H9 (cell line): ENCODE data around the gene SH3BGRL3. TPM values are rescaled to one million over a fixed set of nuclear protein-coding genes. Genes with fewer than 3 reads are reported as not detected.

Experiments
- DNase-seq: peaks from one replicate; pipeline ENCODE4 v3.0.0-alpha.2; 2017
- H2AFZ ChIP-seq: one replicate; pipeline ENCODE4 v1.6.1; 2013; ENCODE audit warnings: mild to moderate bottlenecking, low read length, control low read depth, moderate library complexity
- H2AK5ac ChIP-seq: 2 replicates; pipeline ENCODE4 v1.6.1; 2013; ENCODE audit warnings: low read length, control low read depth, mixed read lengths; ENCODE audit not compliant: insufficient read length
- H2BK120ac ChIP-seq: one replicate; pipeline ENCODE4 v1.6.1; 2013; ENCODE audit warnings: low read depth, mild to moderate bottlenecking, low read length, control low read depth, inconsistent platforms; ENCODE audit not compliant: poor library complexity, severe bottlenecking
- H2BK12ac ChIP-seq: 2 replicates; pipeline ENCODE4 v1.6.1; 2013; ENCODE audit warnings: low read length, control low read depth, mixed read lengths, low read depth; ENCODE audit not compliant: insufficient read length
- H2BK15ac ChIP-seq: 2 replicates; pipeline ENCODE4 v1.6.1; 2013; ENCODE audit warnings: low read depth, low read length, control low read depth
- H2BK20ac ChIP-seq: one replicate; pipeline ENCODE4 v1.6.1; 2013; ENCODE audit warnings: low read depth, mild to moderate bottlenecking, low read length, control low read depth, inconsistent platforms; ENCODE audit not compliant: poor library complexity, severe bottlenecking
- H2BK5ac ChIP-seq: 2 replicates; pipeline ENCODE4 v1.6.1; 2013; ENCODE audit warnings: low read length, control low read depth, mixed read lengths; ENCODE audit not compliant: insufficient read length
- H3K14ac ChIP-seq: 2 replicates; pipeline ENCODE4 v1.6.1; 2013; ENCODE audit warnings: low read length, control low read depth; ENCODE audit not compliant: insufficient read depth
- H3K18ac ChIP-seq: 2 replicates; pipeline ENCODE4 v1.6.1; 2013; ENCODE audit warnings: low read depth, mild to moderate bottlenecking, mixed read lengths, low read length, control low read depth; ENCODE audit not compliant: insufficient read length
- H3K23ac ChIP-seq: 2 replicates; pipeline ENCODE4 v1.6.1; 2013; ENCODE audit warnings: low read length, control low read depth, mixed read lengths, low read depth; ENCODE audit not compliant: insufficient read length
- H3K23me2 ChIP-seq: 2 replicates; pipeline ENCODE4 v1.6.1; 2013; ENCODE audit warnings: low read depth, mild to moderate bottlenecking, mixed read lengths, low read length, control low read depth; ENCODE audit not compliant: insufficient read length, poor library complexity, severe bottlenecking
- H3K27ac ChIP-seq: 2 replicates; pipeline ENCODE4 v1.5.1; 2013; ENCODE audit warnings: low read length, control low read depth, mixed read lengths, low read depth; ENCODE audit not compliant: insufficient read length
- H3K27me3 ChIP-seq: 2 replicates; pipeline ENCODE4 v1.6.1; 2013; ENCODE audit warnings: low read length, control low read depth, inconsistent platforms; ENCODE audit not compliant: insufficient read depth
- H3K4ac ChIP-seq: 2 replicates; pipeline ENCODE4 v1.6.1; 2013; ENCODE audit warnings: low read depth, mild to moderate bottlenecking, control low read depth, inconsistent platforms, low read length, moderate library complexity
- H3K4me1 ChIP-seq: 2 replicates; pipeline ENCODE4 v1.6.1; 2013; ENCODE audit warnings: low read length, control low read depth, inconsistent platforms; ENCODE audit not compliant: insufficient read depth
- H3K4me2 ChIP-seq: 2 replicates; pipeline ENCODE4 v1.6.1; 2013; ENCODE audit warnings: low read length, control low read depth, mixed read lengths; ENCODE audit not compliant: insufficient read length, insufficient read depth
- H3K56ac ChIP-seq: 2 replicates; pipeline ENCODE4 v1.6.1; 2013; ENCODE audit warnings: low read depth, mild to moderate bottlenecking, mixed read lengths, low read length, control low read depth; ENCODE audit not compliant: insufficient read length
- H3K79me1 ChIP-seq: 2 replicates; pipeline ENCODE4 v1.6.1; 2013; ENCODE audit warnings: low read depth, mild to moderate bottlenecking, moderate library complexity, low read length, control low read depth, inconsistent platforms; ENCODE audit not compliant: insufficient read depth, poor library complexity, severe bottlenecking
- H3K79me2 ChIP-seq: 2 replicates; pipeline ENCODE4 v1.6.1; 2013; ENCODE audit warnings: low read length, control low read depth, inconsistent platforms; ENCODE audit not compliant: insufficient read depth
- H3K9ac ChIP-seq: 2 replicates; pipeline ENCODE4 v1.6.1; 2013; ENCODE audit warnings: low read length, control low read depth, mixed read lengths; ENCODE audit not compliant: insufficient read length; ENCODE audit errors: extremely low read depth
- H3K9me3 ChIP-seq: one replicate; pipeline ENCODE4 v1.6.1; 2013; ENCODE audit warnings: low read depth, low read length, inconsistent platforms; ENCODE audit not compliant: control insufficient read depth
- H3T11ph ChIP-seq: one replicate; pipeline ENCODE4 v1.6.1; 2013; ENCODE audit warnings: mild to moderate bottlenecking, low read length, control low read depth, inconsistent platforms
- H4K20me1 ChIP-seq: one replicate; pipeline ENCODE4 v1.6.1; 2013; ENCODE audit not compliant: control insufficient read depth, insufficient read length, insufficient read depth
- H4K5ac ChIP-seq: 2 replicates; pipeline ENCODE4 v1.6.1; 2013; ENCODE audit warnings: low read depth, mild to moderate bottlenecking, mixed read lengths, low read length, control low read depth; ENCODE audit not compliant: insufficient read length
- H4K8ac ChIP-seq: replicated peaks from 2 replicates; pipeline ENCODE4 v1.6.1; 2013; ENCODE audit warnings: low read length, control low read depth, mixed read lengths, low read depth; ENCODE audit not compliant: insufficient read length
- H4K91ac ChIP-seq: 2 replicates; pipeline ENCODE4 v1.6.1; 2013; ENCODE audit warnings: low read depth, mild to moderate bottlenecking, moderate library complexity, mixed read lengths, low read length, control low read depth; ENCODE audit not compliant: insufficient read length
- H3K27ac Mint-ChIP-seq, 3 experiments: 2 replicates in 2 of 3; 3 replicates in 1 of 3; pipeline ENCODE4 v1.8.0; 2020 to 2021; ENCODE audit warnings: mixed read lengths in 3 of 3, mild to moderate bottlenecking in 1 of 3, moderate library complexity in 1 of 3
- H3K27me3 Mint-ChIP-seq: 2 replicates; pipeline ENCODE4 v1.8.0; 2021; ENCODE audit warnings: low read depth, mild to moderate bottlenecking, moderate library complexity, mixed read lengths
- H3K36me3 Mint-ChIP-seq, 3 experiments: 2 replicates in 2 of 3; 3 replicates in 1 of 3; pipeline ENCODE4 v1.8.0; 2020 to 2021; ENCODE audit warnings: low read depth in 3 of 3, mixed read lengths in 3 of 3; ENCODE audit not compliant: insufficient read depth in 1 of 3
- H3K4me1 Mint-ChIP-seq, 2 experiments: 2 replicates each; pipeline ENCODE4 v1.8.0; 2020; ENCODE audit warnings: mixed read lengths in 2 of 2
- H3K4me3 Mint-ChIP-seq, 2 experiments: 2 replicates in 1 of 2; 3 replicates in 1 of 2; pipeline ENCODE4 v1.8.0; 2020 to 2021; ENCODE audit warnings: mild to moderate bottlenecking in 2 of 2, mixed read lengths in 2 of 2, moderate library complexity in 1 of 2
- H3K9me3 Mint-ChIP-seq, 2 experiments: 2 replicates in 1 of 2; 3 replicates in 1 of 2; pipeline ENCODE4 v1.8.0; 2020; ENCODE audit warnings: mild to moderate bottlenecking in 2 of 2, mixed read lengths in 2 of 2, moderate library complexity in 1 of 2
- WGBS: extraction: QIAGEN DNeasy Blood & Tissue Kit; methylation state at CpG from one replicate; pipeline ENCODE4 v1.1.7; 2013; ENCODE audit warnings: missing lambda C conversion rate, low lambda C conversion rate, mixed read lengths; ENCODE audit not compliant: insufficient read length; ENCODE audit errors: extremely low coverage; 5-methylcytosine and 5-hydroxymethylcytosine counted together
- total RNA-seq: library from RNA; stranded (reverse); gene quantifications from 2 replicates; pipeline ENCODE4 v1.2.1, GENCODE V29; 2021
- TF ChIP-seq, protein P1 (sequence below): fragments of 200-600 bp; sonication (generic); conservative IDR thresholded peaks from 3 replicates; pipeline ENCODE4 v1.8.0; 2021; ENCODE audit warnings: antibody characterized with exemption, mild to moderate bottlenecking

Gene SH3BGRL3
- total RNA-seq, 1 experiment from 2014 or later = 86.3 TPM

DNA sequence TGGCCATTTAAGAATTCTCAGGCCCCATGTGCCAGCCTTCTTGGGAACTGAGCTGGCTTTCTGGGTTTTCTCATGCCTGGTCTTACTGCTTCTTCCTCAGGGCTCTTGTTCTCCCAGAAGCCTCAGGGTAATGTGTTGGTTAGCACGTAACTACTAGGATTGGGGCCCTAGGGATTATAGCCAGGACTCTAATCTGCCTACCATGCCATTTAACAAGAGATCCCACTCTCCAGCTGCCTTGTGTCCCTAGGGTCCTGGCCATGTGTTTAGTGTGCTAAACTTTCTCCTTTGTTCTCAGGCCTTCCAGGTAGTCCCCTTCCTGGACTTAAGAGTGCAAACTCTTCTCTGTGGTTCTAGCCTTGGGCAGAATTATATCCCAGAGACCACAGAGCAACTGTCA lies 2.2 kb upstream of the SH3BGRL3 start:
- H3K27me3 ChIP-seq = no peaks in the 10 kb centered on the region
- H2BK20ac ChIP-seq = no peak overlapping the region
- H3K4me1 ChIP-seq = peaks cover 11% of the 10 kb centered on the region; the same call in 1 of the 2 replicates
- no peak overlapping the region for H3T11ph ChIP-seq
- peaks cover 13% of the 10 kb centered on the region for H3K23me2 ChIP-seq
- no peak for DNase-seq
- H3K4me2 ChIP-seq = no peak overlapping the region
- no peak overlapping the region for H2AK5ac ChIP-seq
- no peaks in the 10 kb centered on the region for H3K79me1 ChIP-seq
- H3K9ac ChIP-seq = no peak overlapping the region
- H4K8ac ChIP-seq = no peak overlapping the region
- no CpG with 5 or more reads among the region's 1 CpG for WGBS
- no peak overlapping the region for H2BK15ac ChIP-seq
- no peaks in the 10 kb centered on the region for H3K79me2 ChIP-seq
- H3K27me3 Mint-ChIP-seq = no peaks in the 10 kb centered on the region; the same call in 1 of the 2 replicates
- peaks cover 52 to 63% (median 58%) of the 10 kb centered on the region in 3 experiments for H3K36me3 Mint-ChIP-seq
- no peaks in the 10 kb centered on the region for H3K9me3 Mint-ChIP-seq
- no peak overlapping the region for H2BK120ac ChIP-seq
- no peak overlapping the region for H3K4ac ChIP-seq
- no peak overlapping the region for H4K91ac ChIP-seq
- H2BK12ac ChIP-seq = no peak overlapping the region
- no peak overlapping the region for H3K14ac ChIP-seq
- no peak overlapping the region for H4K5ac ChIP-seq
- no peak overlapping the region for H3K18ac ChIP-seq
- H3K9me3 ChIP-seq = no peaks in the 10 kb centered on the region
- H3K4me1 Mint-ChIP-seq = peaks cover 48 to 50% of the 10 kb centered on the region in 2 experiments
- H3K23ac ChIP-seq = no peak overlapping the region
- H3K27ac Mint-ChIP-seq = no peak overlapping the region
- TF ChIP-seq, protein P1, sequence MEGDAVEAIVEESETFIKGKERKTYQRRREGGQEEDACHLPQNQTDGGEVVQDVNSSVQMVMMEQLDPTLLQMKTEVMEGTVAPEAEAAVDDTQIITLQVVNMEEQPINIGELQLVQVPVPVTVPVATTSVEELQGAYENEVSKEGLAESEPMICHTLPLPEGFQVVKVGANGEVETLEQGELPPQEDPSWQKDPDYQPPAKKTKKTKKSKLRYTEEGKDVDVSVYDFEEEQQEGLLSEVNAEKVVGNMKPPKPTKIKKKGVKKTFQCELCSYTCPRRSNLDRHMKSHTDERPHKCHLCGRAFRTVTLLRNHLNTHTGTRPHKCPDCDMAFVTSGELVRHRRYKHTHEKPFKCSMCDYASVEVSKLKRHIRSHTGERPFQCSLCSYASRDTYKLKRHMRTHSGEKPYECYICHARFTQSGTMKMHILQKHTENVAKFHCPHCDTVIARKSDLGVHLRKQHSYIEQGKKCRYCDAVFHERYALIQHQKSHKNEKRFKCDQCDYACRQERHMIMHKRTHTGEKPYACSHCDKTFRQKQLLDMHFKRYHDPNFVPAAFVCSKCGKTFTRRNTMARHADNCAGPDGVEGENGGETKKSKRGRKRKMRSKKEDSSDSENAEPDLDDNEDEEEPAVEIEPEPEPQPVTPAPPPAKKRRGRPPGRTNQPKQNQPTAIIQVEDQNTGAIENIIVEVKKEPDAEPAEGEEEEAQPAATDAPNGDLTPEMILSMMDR = no peak
- no peak overlapping the region for H3K56ac ChIP-seq
- peaks cover 2% of the 10 kb centered on the region for H4K20me1 ChIP-seq
- H2BK5ac ChIP-seq = no peak overlapping the region
- H3K27ac ChIP-seq = no peak overlapping the region
- no peak overlapping the region for H2AFZ ChIP-seq
- H3K4me3 Mint-ChIP-seq = no peak overlapping the region
